ENCODE measurements around the gene MYL2. TPM values are rescaled to one million over a fixed set of nuclear protein-coding genes. Genes with fewer than 3 reads are reported as not detected.

Gene MYL2
- total and polyA plus RNA-seq, 9 of the 15 experiments (the other 6 are each of a cell fraction or from before 2014, with no cell fraction given), result not detected

DNA sequence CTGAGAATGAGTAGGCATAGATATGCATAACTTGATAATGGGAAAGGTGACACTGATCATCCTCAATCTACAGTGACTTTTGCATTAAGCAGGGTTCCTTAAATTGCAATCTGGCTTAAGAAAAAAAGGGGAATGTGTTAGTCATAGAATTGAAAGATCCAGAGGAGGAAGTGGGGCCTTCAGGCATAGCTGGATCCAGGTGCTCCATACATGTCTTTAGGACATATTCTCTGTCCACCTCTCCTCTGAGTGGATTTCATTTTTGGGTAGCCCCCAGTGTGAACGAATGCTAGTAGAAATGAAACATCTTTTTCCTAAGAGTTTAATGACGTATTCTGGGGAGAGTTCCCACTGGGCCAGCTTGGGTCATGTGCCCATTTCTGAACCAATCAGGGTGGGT lies 46.0 kb downstream of the MYL2 start:
- intact Hi-C loops (cut with micrococcal nuclease), result no loop called here
- ATAC-seq, result no peak
- in situ Hi-C loops (cut with MboI), result no loop called here
- H3K79me2 ChIP-seq (ENCODE audit: control insufficient read depth, insufficient read depth, low read length), result no peaks in the 10 kb centered on the region
- DNase-seq (ENCODE audit: extremely low read depth in 1 of 4, low spot score in 3 of 4), result no peak
- no peaks in the 10 kb centered on the region for H3K36me3 ChIP-seq (ENCODE audit: control insufficient read depth, insufficient read depth, low read length)
- no peak overlapping the region for H3K9ac ChIP-seq (ENCODE audit: insufficient read depth in 1 of 2, low read depth in 2 of 2, low read length in 2 of 2)
- H3K9me3 ChIP-seq (replicated peaks; ENCODE audit: control insufficient read depth, insufficient read depth, low read depth, low read length), result no peaks in the 10 kb centered on the region
- H3K4me3 ChIP-seq, result no peak overlapping the region
- no peaks in the 10 kb centered on the region for H3K4me1 ChIP-seq (replicated peaks in 1 of 2; ENCODE audit: control insufficient read depth in 2 of 2, insufficient read depth in 2 of 2, low read length in 2 of 2)
- no peaks in the 10 kb centered on the region for H4K20me1 ChIP-seq (replicated peaks; ENCODE audit: control insufficient read depth, insufficient read depth, low read length)
- H3K9me1 ChIP-seq (ENCODE audit: control insufficient read depth, insufficient read depth, low read length), result no peaks in the 10 kb centered on the region
- 0% methylated on average over 2 of the region's 2 CpGs for WGBS (ENCODE audit: insufficient coverage, low coverage, missing lambda C conversion rate)
- POLR2A ChIA-PET, result interaction anchor here (0.6 to 0.7 kb wide), 2 partner anchors 16 to 382 kb away, joined by 3 to 4 read pairs; no protein-coding TSS in a partner anchor
- no peak overlapping the region for H2AFZ ChIP-seq (ENCODE audit: low read depth, low read length)
- no peak overlapping the region for H3K4me2 ChIP-seq (ENCODE audit: insufficient read depth, low read length)
- CTCF ChIA-PET (ENCODE audit: low intra/inter-chr PET ratio), result no interaction called here
- FAIRE-seq, result no peak
- no TSS peak for BruUV-seq (replicated peaks)
- TF ChIP-seq, protein P1, sequence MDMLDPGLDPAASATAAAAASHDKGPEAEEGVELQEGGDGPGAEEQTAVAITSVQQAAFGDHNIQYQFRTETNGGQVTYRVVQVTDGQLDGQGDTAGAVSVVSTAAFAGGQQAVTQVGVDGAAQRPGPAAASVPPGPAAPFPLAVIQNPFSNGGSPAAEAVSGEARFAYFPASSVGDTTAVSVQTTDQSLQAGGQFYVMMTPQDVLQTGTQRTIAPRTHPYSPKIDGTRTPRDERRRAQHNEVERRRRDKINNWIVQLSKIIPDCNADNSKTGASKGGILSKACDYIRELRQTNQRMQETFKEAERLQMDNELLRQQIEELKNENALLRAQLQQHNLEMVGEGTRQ (CRISPR knock-in tag; IDR thresholded peaks at IDR 0.05), result peak; percentile 50
- TF ChIP-seq BACH1 (tag; IDR thresholded peaks at IDR 0.05), result no peak
- TF ChIP-seq RBM25 (IDR thresholded peaks at IDR 0.05; ENCODE audit: low read depth, low read length, severe bottlenecking), result peak; percentile 46
- peak; percentile 8 for TF ChIP-seq NFYB (IDR thresholded peaks at IDR 0.05; ENCODE audit: extremely low read depth, insufficient read length)
- peaks cover 8 to 23% of the 10 kb centered on the region in 2 experiments; a peak in 4 of 5 replicates for H3K27me3 ChIP-seq (ENCODE audit: control insufficient read depth in 2 of 2, insufficient read depth in 2 of 2, low read length in 2 of 2)
- H3K27ac ChIP-seq (ENCODE audit: extremely low read depth, low read depth, low read length), result no peak overlapping the region

DNA sequence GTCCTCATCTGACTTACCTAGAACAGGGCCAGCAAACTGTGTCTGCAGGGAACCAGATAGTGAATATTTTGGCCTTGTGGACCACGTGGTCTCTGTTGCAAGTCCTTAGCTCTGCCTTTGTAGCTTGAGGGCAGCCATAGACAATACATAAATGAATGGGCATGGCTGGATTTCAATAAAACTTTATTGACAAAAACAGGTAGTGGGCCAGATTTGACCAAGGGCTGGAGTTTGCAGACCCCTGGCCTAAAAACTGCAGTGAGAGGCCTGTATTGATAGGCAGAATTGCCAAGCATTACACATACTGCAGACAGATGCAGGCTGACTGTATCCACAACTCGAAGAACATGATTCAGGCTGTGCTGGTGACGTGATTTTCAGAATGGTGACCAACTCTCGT lies 48.3 kb downstream of the MYL2 start:
- CTCF ChIA-PET (ENCODE audit: low intra/inter-chr PET ratio), result interaction anchor here (0.5 kb wide), 1 partner anchor 28 kb away, joined by 5 read pairs; no protein-coding TSS in a partner anchor
- no TSS peak for BruUV-seq (replicated peaks)
- TF ChIP-seq, protein P2, sequence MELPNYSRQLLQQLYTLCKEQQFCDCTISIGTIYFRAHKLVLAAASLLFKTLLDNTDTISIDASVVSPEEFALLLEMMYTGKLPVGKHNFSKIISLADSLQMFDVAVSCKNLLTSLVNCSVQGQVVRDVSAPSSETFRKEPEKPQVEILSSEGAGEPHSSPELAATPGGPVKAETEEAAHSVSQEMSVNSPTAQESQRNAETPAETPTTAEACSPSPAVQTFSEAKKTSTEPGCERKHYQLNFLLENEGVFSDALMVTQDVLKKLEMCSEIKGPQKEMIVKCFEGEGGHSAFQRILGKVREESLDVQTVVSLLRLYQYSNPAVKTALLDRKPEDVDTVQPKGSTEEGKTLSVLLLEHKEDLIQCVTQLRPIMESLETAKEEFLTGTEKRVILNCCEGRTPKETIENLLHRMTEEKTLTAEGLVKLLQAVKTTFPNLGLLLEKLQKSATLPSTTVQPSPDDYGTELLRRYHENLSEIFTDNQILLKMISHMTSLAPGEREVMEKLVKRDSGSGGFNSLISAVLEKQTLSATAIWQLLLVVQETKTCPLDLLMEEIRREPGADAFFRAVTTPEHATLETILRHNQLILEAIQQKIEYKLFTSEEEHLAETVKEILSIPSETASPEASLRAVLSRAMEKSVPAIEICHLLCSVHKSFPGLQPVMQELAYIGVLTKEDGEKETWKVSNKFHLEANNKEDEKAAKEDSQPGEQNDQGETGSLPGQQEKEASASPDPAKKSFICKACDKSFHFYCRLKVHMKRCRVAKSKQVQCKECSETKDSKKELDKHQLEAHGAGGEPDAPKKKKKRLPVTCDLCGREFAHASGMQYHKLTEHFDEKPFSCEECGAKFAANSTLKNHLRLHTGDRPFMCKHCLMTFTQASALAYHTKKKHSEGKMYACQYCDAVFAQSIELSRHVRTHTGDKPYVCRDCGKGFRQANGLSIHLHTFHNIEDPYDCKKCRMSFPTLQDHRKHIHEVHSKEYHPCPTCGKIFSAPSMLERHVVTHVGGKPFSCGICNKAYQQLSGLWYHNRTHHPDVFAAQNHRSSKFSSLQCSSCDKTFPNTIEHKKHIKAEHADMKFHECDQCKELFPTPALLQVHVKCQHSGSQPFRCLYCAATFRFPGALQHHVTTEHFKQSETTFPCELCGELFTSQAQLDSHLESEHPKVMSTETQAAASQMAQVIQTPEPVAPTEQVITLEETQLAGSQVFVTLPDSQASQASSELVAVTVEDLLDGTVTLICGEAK (IDR thresholded peaks at IDR 0.05), result peak; percentile 96
- TF ChIP-seq, protein P2 (CRISPR knock-in tag; IDR thresholded peaks at IDR 0.05), result peak; percentile 95

More for the DNA sequence above, 48.3 kb downstream of the MYL2 start:
- H3K9me3 ChIP-seq (replicated peaks; ENCODE audit: control insufficient read depth, insufficient read depth, low read depth, low read length), result no peaks in the 10 kb centered on the region
- no peaks in the 10 kb centered on the region for H3K9me1 ChIP-seq (ENCODE audit: control insufficient read depth, insufficient read depth, low read length)
- H3K4me1 ChIP-seq (replicated peaks in 1 of 2; ENCODE audit: control insufficient read depth in 2 of 2, insufficient read depth in 2 of 2, low read length in 2 of 2), result no peaks in the 10 kb centered on the region
- no peak overlapping the region for H2AFZ ChIP-seq (ENCODE audit: low read depth, low read length)
- no peaks in the 10 kb centered on the region for H4K20me1 ChIP-seq (replicated peaks; ENCODE audit: control insufficient read depth, insufficient read depth, low read length)
- no peak overlapping the region for H3K9ac ChIP-seq (ENCODE audit: insufficient read depth in 1 of 2, low read depth in 2 of 2, low read length in 2 of 2)
- no peak overlapping the region for H3K27ac ChIP-seq (ENCODE audit: extremely low read depth, low read depth, low read length)
- WGBS (ENCODE audit: insufficient coverage, low coverage, missing lambda C conversion rate), result 12% methylated on average over 4 of the region's 4 CpGs
- no peaks in the 10 kb centered on the region for H3K36me3 ChIP-seq (ENCODE audit: control insufficient read depth, insufficient read depth, low read length)
- H3K27me3 ChIP-seq (ENCODE audit: control insufficient read depth in 2 of 2, insufficient read depth in 2 of 2, low read length in 2 of 2), result peaks cover 9 to 23% of the 10 kb centered on the region in 2 experiments; a peak in 4 of 5 replicates
- no peaks in the 10 kb centered on the region for H3K79me2 ChIP-seq (ENCODE audit: control insufficient read depth, insufficient read depth, low read length)
- intact Hi-C loops (cut with micrococcal nuclease) (no loop called here), in situ Hi-C loops (cut with MboI) (no loop called here)
- POLR2A ChIA-PET, result no interaction called here
- H3K4me3 ChIP-seq, result no peak overlapping the region
- ATAC-seq, result no peak
- no peak for FAIRE-seq
- H3K4me2 ChIP-seq (ENCODE audit: insufficient read depth, low read length), result no peak overlapping the region
- no peak for DNase-seq (ENCODE audit: extremely low read depth in 1 of 4, low spot score in 3 of 4)
